OCI-LY7 (cell line): ENCODE results near the gene SMAD4.

Source experiments
- EZH2phosphoT487 ChIP-seq: fragments of 200-600 bp; sonication (generic); IDR thresholded peaks from 2 replicates; pipeline ENCODE4 v1.6.1; 2018; ENCODE audit warnings: low read depth, borderline replicate concordance, mild to moderate bottlenecking, mixed run types, antibody characterized with exemption, low read length, moderate library complexity, mixed read lengths
- TF ChIP-seq, protein P1 (sequence below): fragments of 200-600 bp; sonication (generic); conservative IDR thresholded peaks from 2 replicates; pipeline ENCODE4 v1.5.1; 2014; ENCODE audit warnings: mild to moderate bottlenecking, antibody characterized with exemption, low read length, moderate library complexity, mixed read lengths

DNA sequence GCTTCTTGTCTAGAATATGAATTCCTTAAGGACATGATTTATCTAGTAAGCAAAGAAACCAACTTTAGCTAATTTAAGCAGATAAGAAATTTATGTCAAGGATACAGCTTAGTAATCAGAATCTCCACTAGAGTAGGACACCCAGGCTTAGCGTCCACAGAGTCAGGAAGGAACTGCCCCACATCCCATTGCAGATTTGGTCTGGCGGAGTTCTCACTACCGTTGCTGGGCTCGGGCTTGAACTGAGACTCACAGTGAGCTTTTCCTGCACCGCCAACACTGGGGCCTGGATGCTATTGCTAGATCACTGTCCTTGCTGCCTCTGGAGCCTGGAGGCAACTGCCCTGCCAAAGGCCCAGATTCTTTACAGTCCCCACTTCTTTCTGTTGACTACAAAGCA is 68.1 kb downstream of the SMAD4 start:
- TF ChIP-seq, protein P1, sequence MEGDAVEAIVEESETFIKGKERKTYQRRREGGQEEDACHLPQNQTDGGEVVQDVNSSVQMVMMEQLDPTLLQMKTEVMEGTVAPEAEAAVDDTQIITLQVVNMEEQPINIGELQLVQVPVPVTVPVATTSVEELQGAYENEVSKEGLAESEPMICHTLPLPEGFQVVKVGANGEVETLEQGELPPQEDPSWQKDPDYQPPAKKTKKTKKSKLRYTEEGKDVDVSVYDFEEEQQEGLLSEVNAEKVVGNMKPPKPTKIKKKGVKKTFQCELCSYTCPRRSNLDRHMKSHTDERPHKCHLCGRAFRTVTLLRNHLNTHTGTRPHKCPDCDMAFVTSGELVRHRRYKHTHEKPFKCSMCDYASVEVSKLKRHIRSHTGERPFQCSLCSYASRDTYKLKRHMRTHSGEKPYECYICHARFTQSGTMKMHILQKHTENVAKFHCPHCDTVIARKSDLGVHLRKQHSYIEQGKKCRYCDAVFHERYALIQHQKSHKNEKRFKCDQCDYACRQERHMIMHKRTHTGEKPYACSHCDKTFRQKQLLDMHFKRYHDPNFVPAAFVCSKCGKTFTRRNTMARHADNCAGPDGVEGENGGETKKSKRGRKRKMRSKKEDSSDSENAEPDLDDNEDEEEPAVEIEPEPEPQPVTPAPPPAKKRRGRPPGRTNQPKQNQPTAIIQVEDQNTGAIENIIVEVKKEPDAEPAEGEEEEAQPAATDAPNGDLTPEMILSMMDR = no peak
- no peak for TF ChIP-seq EZH2phosphoT487
